ENCODE data around the gene PRDM16. TPM values are rescaled to one million over a fixed set of nuclear protein-coding genes. Genes with fewer than 3 reads are reported as not detected.

The PRDM16 gene
- total and polyA plus RNA-seq, 2 of the 4 experiments (the other 2 are of a cell fraction): 0.02 TPM; not detected in 1

DNA sequence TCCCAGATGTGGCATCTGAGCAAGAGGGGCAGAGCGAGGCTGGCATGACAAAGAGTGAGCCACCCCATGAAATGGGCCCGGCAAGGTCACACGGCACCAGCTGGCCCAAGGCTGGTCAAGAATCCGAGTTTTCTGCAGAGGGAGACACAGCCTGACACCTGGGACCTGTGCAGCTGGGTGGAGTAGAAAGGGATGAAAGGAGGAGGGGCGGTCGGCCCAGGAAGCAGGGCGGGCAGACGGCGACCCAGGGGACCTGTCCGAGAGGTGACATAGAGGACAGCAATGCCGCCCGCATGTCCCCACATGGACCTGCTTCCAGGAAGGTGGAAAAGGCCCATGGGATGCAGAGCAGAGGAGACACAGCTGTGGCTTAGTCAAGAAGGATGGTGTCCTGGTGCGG is 137.7 kb downstream of the PRDM16 start:
- Histone ChIP-seq H3K4me3 (ENCODE audit: insufficient read depth, low read depth, low read length) (no peak overlapping the region), H2BK15ac (ENCODE audit: low read depth, low read length) (no peak overlapping the region), H3K27me3 (ENCODE audit: control insufficient read depth, insufficient read depth, low read length) (no peaks in the 10 kb centered on the region), H4K20me1 (ENCODE audit: insufficient read depth, low read length) (no peaks in the 10 kb centered on the region), H3K9me1 (ENCODE audit: insufficient read depth, low read length) (no peaks in the 10 kb centered on the region), H3K4ac (ENCODE audit: low read depth, low read length) (no peak overlapping the region), H4K91ac (ENCODE audit: insufficient read depth, low read depth, low read length) (no peak overlapping the region), H2AK9ac (replicated peaks; ENCODE audit: low read depth, low read length, poor library complexity) (no peak overlapping the region), H4K8ac (ENCODE audit: low read depth in 2 of 2, low read length in 2 of 2) (no peak overlapping the region), H4K5ac (ENCODE audit: low read depth, low read length) (no peak overlapping the region), H3K4me2 (ENCODE audit: low read depth, low read length) (no peak overlapping the region), H3K27ac (ENCODE audit: insufficient read depth, low read length) (no peak overlapping the region), H3K9ac (ENCODE audit: low read depth, low read length) (no peak overlapping the region), H3K14ac (replicated peaks; ENCODE audit: low read depth, low read length) (no peak overlapping the region), H3K9me3 (ENCODE audit: control insufficient read depth, insufficient read depth, low read length) (peaks cover 27% of the 10 kb centered on the region), H3K79me1 (ENCODE audit: low read depth in 1 of 2, low read length in 2 of 2) (no peaks in the 10 kb centered on the region), H2AK5ac (ENCODE audit: low read depth, low read length) (no peak overlapping the region), H3K18ac (ENCODE audit: low read depth, low read length) (no peak overlapping the region), H2BK120ac (ENCODE audit: low read depth, low read length) (no peak overlapping the region), H2AFZ (replicated peaks; ENCODE audit: low read length, poor library complexity) (no peak overlapping the region), H2BK20ac (ENCODE audit: low read depth, low read length) (no peak overlapping the region), H3K36me3 (ENCODE audit: control insufficient read depth, insufficient read depth, low read length) (no peaks in the 10 kb centered on the region), H3K56ac (ENCODE audit: extremely low read depth, insufficient read depth, low read length) (no peak overlapping the region), H3K23ac (ENCODE audit: low read depth, low read length) (no peak overlapping the region), H2BK5ac (ENCODE audit: low read depth, low read length, poor library complexity, severe bottlenecking) (no peak overlapping the region), H3K4me1 (ENCODE audit: control insufficient read depth, insufficient read depth, low read length) (no peaks in the 10 kb centered on the region)
- POLR2A ChIA-PET (ENCODE audit: unreplicated experiment): no interaction called here
- TF ChIP-seq NFE2L2 (IDR thresholded peaks at IDR 0.05; ENCODE audit: low read depth, low read length): no peak
- no peak for TF ChIP-seq SMC3 (IDR thresholded peaks at IDR 0.05; ENCODE audit: low read depth, low read length)
- TF ChIP-seq, protein P1, sequence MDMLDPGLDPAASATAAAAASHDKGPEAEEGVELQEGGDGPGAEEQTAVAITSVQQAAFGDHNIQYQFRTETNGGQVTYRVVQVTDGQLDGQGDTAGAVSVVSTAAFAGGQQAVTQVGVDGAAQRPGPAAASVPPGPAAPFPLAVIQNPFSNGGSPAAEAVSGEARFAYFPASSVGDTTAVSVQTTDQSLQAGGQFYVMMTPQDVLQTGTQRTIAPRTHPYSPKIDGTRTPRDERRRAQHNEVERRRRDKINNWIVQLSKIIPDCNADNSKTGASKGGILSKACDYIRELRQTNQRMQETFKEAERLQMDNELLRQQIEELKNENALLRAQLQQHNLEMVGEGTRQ (IDR thresholded peaks at IDR 0.05; ENCODE audit: low read depth, low read length): no peak
- no peak for TF ChIP-seq MAZ (IDR thresholded peaks at IDR 0.05; ENCODE audit: borderline replicate concordance, low read depth, low read length)
- no peak for TF ChIP-seq RCOR1 (IDR thresholded peaks at IDR 0.05; ENCODE audit: insufficient replicate concordance, low read length)
- TF ChIP-seq CEBPB (IDR thresholded peaks at IDR 0.05; ENCODE audit: low read depth, low read length): no peak
- TF ChIP-seq MAFK (IDR thresholded peaks at IDR 0.05; ENCODE audit: low read depth, low read length): no peak
- no peak for TF ChIP-seq BHLHE40 (IDR thresholded peaks at IDR 0.05; ENCODE audit: low read depth, low read length)
- no peak for TF ChIP-seq POLR2A (IDR thresholded peaks at IDR 0.05; ENCODE audit: low read depth, low read length)
- TF ChIP-seq CHD1 (IDR thresholded peaks at IDR 0.05; ENCODE audit: low read depth, low read length): no peak
- TF ChIP-seq, protein P2, sequence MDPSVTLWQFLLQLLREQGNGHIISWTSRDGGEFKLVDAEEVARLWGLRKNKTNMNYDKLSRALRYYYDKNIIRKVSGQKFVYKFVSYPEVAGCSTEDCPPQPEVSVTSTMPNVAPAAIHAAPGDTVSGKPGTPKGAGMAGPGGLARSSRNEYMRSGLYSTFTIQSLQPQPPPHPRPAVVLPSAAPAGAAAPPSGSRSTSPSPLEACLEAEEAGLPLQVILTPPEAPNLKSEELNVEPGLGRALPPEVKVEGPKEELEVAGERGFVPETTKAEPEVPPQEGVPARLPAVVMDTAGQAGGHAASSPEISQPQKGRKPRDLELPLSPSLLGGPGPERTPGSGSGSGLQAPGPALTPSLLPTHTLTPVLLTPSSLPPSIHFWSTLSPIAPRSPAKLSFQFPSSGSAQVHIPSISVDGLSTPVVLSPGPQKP (IDR thresholded peaks at IDR 0.05; ENCODE audit: borderline replicate concordance, low read depth, low read length): no peak
- no peak for TF ChIP-seq FOS (IDR thresholded peaks at IDR 0.05; ENCODE audit: low read depth, low read length)
- no TSS peak for BruUV-seq (replicated peaks)
- CTCF ChIA-PET: no interaction called here
- intact Hi-C loops (cut with micrococcal nuclease): no loop called here
- whole genome bisulfite sequencing, 2 experiments (ENCODE audit: extremely low coverage in 2 of 2, insufficient read length in 1 of 2): 95% methylated on average over 4 of the region's 13 CpGs; no CpG with 5 or more reads in 1 of the 2 experiments
- in situ Hi-C loops (cut with MboI; ENCODE audit: low sequenced_read_pairs): no loop called here
- ATAC-seq (ENCODE audit: low read depth): no peak
- dilution Hi-C loops (cut with HindIII; ENCODE audit: low sequenced_read_pairs, unreplicated experiment): no loop called here
- no peak for DNase-seq
